ENCODE results near the gene SLC12A5.

Gene SLC12A5

GRCh38 chr20:46054606-46055005 lies 25.6 kb downstream of the SLC12A5 start:
- no peak for DNase-seq (ENCODE audit: low read depth)

- no peak for DNase-seq (ENCODE audit: low read depth)
Observed at GRCh38 chr20:46055269-46055668, 26.3 kb downstream of the SLC12A5 start.

GRCh38 chr20:46056027-46056833 lies 27.2 kb downstream of the SLC12A5 start:
- no peak for DNase-seq (ENCODE audit: low read depth)

DNA sequence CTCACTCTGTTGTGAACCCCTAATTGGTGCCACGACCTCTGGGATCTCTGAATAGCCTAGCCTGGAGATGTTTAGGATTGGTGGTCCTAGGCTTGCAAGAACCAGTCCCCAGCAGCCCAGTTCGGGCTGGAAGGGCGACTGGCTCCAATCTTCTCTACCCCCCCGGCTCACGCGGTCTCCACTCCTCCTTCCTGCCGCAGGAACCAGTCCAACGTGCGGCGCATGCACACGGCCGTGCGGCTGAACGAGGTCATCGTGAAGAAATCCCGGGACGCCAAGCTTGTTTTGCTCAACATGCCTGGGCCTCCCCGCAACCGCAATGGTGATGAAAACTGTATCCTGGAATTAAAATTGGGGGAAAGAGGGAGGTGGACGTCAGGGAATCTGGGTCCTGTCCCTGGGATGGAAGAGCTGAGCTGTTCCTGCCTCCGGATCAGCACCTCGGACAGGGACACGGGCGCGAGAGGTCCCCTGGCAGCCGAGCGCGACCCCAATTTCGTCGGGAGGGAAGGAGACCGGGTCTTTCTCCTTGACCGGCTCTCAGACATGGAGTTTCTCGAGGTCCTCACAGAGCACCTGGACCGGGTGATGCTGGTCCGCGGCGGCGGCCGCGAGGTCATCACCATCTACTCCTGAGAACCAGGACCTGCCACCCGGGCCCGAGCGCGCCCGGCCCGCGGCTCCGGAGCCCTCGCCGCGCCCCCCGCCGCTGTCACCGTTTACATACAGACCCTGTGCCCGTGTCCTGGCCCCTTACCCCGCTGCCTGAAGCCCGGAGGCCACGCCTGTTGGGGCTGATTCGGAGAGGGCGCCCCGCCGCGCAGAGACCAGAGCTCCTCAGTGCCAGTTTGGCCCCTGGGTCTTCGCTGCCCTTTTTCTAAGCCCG lies 28.2 kb downstream of the SLC12A5 start:
- DNase-seq (ENCODE audit: low read depth) = no peak

DNA sequence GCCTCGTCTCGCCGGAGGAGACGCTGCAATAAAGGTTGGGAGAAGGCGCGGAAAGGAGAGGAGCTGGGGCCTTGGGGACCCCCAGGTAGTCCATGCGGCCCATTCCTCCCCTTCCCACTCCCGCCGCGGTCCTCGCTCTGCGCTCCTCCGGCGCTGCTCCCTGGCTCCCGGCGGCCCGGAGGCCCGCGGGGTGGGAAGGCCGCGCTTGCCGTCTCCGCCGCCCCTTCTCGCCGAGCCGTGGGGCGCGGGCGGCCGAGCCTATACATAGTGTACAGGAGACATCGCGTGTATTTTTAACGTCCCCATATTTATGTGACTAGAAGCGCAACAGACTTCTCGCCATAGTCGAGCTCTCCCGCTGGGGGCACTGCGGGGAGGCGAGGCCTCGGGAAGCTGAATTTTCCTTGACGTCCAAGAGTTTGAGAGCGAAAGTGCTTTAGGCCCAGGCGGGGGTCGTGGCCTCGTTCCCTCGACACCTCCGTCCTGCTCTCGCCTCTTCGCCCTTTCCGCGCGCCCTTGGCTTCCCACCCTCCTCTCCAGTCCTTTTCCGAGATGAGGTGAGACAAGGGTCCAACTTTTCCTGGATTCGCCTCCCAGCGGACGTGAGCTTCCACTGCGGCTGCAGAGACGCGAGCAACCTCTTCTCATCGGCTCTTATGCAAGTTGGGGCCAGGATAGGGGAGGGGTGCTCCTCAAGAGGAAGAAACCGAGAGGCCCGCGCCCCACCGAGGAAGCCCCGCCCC lies 29.0 kb downstream of the SLC12A5 start:
- no peak for DNase-seq (ENCODE audit: low read depth)

DNA sequence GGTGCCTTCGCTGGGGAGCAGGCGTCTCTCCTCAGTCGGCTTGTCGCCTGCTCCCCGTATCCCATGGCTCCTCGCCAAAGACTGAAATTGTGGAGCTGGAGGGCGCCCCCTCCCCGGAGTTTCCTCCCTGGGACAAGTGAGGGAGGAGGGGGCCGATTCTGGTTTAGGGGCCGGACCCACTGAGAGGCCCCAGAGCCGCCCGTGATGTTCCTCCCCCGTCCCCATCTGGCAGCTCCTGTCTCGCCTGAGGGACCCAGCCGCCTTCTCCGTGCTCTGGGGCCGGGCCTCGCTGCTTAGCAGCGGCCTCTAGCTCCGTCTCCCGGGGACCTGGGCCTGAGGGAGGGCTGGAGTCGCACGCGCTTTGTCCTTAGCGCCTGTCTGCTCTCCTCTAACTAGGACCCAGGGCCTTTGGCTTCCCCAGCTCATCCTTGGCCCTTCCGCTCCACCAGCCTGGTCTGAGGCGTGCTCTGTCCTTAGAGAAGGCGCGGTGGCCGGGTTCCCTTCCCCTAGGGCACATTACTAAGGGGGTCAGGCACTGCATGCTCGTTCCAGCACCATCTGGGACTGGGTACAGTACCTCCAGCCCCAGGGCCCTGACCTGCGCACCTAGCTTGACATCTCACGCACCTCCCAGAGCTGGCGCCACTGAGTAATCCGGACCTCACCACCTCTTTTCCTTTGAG lies 29.7 kb downstream of the SLC12A5 start:
- no peak for DNase-seq (ENCODE audit: low read depth)

DNA sequence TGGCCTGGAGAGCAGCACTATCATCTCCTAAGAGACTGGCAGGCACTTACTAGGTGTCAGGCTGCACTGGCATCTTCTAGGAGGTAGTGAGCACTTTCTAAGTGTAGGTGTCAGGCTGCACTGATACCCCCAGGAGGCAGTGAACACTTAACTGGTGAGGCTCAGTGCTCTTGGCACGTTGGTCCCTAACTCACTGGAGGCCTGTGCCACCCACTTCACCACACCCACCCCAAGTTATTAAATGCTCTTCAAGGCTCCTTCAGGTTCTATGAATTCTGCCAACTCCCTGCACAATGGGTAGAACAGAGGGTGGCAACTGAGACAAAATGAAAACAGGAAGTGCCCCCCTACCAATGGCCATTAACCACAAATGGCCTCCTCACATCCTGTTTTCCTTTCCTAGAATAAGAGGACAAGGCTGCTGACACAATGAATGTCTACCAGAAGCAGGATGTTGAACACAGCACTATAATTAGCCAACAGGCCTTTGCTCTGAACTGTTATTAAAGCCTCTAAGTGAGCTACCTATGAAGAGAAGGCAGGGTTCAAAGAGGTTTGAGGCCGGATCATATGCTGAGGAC lies 31.4 kb downstream of the SLC12A5 start:
- DNase-seq (ENCODE audit: low read depth) = no peak

- no peak for DNase-seq (ENCODE audit: low read depth)
Observed at GRCh38 chr20:46060975-46061374, 32.0 kb downstream of the SLC12A5 start.

GRCh38 chr20:46062151-46062550 lies 33.1 kb downstream of the SLC12A5 start:
- no peak for DNase-seq (ENCODE audit: low read depth)

DNA sequence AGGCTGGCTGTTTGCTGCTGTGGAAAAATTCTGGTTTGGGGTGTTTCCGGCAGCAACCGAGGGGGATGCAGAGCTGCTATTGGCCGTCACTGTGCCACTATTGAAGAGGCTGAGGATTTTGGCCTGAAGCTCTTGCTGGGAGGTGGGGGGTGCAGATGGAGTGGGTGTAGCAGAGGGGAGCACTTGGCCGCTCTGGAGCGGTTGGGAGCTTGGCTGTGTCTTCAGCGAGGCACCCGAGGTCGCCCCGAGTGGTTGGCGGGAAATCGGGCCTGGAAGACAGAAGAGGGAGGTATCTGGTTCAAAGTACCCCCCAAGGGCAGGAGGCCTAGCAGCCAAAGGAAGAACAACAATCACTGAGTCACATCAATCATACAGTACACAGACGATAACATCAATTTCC lies 33.6 kb downstream of the SLC12A5 start:
- DNase-seq (ENCODE audit: low read depth) = no peak

- no peak for DNase-seq (ENCODE audit: low read depth)
Observed at GRCh38 chr20:46063151-46063550, 34.1 kb downstream of the SLC12A5 start.

GRCh38 chr20:46063652-46064054 lies 34.6 kb downstream of the SLC12A5 start:
- DNase-seq (ENCODE audit: low read depth) = no peak

GRCh38 chr20:46065006-46065405 lies 36.0 kb downstream of the SLC12A5 start:
- no peak for DNase-seq (ENCODE audit: low read depth)

GRCh38 chr20:46065691-46066090 lies 36.7 kb downstream of the SLC12A5 start:
- no peak for DNase-seq (ENCODE audit: low read depth)

DNA sequence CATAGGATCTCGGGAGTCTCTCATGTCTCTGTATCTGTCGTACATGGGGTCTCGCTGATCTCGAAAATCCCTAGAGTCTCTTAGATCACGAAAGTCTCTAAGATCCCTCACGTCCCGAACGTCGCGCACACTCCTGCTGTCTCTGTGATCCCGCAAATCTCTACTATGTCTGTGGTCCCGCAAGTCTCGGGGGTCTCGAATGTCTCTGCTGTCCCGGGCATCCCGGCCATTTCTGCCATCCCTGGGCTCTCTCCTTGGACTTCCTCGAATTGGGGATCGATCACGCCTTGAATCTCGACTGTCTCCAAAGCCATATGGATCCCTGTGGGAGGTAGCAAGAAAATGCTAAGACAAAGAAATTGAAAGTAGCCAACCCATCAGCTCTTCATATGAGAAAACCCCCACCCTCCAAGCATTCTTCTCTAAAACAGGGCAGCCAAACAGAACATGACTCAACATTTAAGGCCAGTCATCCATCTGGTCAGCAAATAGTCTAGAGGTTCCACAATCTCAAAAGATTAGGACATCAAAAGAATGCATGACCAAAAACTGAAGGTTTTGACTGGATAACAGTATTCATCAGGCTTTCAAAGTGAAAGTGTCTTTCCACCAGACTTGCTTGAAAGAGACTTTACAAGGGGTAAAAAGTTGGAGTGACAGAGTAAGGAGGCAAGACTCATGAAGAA lies 41.3 kb downstream of the SLC12A5 start:
- DNase-seq (ENCODE audit: low read depth) = no peak

DNA sequence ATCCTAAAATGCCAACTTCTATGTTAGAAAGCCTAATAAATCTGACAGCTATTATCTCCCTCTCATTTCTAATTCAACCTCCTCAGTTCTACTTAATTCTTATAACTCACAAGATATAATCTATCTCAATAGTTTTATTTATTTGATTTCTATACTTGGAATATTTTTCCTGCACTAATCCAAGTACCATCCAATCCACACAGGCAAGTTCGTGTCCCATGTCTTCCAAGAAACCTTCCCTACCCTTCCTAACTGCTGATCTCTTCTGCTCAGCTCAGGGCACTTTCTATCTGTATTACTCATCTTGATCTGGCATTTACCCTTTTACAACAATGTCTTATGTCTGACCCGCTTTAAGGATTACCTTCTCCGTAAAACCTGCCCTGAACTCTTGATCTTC lies 42.6 kb downstream of the SLC12A5 start:
- no peak for DNase-seq (ENCODE audit: low read depth)

GRCh38 chr20:46073024-46073423 lies 44.0 kb downstream of the SLC12A5 start:
- DNase-seq (ENCODE audit: low read depth) = no peak

DNA sequence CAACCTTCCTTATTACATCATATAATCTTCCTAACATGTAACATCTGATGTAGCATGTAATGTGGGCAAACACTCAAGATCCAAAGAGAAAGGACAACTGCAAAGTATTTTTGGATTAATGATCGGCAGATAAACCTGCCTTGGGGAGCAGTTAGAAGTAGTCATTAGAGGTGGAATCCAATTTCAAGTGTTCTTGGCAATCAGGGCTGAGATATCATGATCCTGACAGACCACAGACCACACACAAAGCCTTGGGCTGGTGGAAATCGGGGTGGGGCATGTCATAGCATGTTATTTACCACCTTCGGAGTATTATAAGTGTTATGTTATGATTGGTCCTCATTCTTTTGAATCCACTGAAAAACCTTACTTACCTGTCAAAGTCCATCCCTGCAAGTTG lies 44.4 kb downstream of the SLC12A5 start:
- DNase-seq (ENCODE audit: low read depth) = no peak

DNA sequence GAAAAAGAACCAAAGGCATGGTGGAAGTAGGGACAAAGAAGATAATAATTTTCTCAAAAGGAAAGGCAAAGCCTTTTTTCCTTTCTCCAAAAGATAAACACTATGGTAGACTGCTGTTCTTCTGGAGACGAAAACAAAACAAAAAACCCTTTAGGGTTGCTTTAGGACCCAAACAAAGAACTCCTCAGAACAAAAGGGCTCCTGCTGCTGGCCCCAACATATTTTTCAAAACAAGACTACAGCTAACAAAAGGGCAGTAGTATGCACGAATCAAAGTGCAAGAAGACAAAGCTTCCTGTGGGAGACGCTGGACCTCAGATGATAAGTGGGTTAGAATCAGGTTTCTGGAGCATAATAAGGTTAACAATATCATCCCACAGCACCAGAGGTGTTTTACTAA lies 45.0 kb downstream of the SLC12A5 start:
- no peak for DNase-seq (ENCODE audit: low read depth)

- no peak for DNase-seq (ENCODE audit: low read depth)
Observed at GRCh38 chr20:46076806-46077205, 47.8 kb downstream of the SLC12A5 start.
